ENCODE measurements around the gene AQP7. TPM values are rescaled to one million over a fixed set of nuclear protein-coding genes. Genes with fewer than 3 reads are reported as not detected.
"Not testable (repeated sequence)": the region's sequence is repeated elsewhere in the genome, so short reads cannot be mapped to it uniquely, and the experiment has no call there.

The AQP7 gene
- total RNA-seq = 3.7 TPM
- long read RNA-seq, partial matches to known transcripts = 1 of 5 reads
- long read RNA-seq, other reads (novel, unspliced or antisense) = 2 of 5 reads

DNA sequence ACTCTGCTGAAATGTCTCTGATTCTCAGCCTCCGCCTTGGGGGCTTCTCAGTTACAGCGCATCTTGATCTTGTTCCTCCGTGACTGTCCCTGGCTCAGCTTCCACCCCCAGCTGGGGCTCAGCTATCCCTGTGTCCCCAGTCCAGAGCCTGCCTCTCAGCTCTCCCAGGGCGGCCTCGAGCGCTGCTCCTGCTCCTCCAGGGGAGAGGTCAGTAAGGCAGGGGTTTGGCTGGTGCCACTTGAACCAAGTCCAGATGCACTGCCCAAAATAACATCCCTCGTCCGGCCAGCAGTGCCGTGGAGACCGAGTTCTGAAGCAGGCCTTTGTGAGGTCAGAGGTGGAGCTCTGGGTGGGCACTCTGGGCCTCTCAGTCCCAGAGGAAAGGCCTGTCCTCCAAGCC lies at the start of gene AQP7:
AQP7 (minus strand) TSS at position 198 of the 400 bp plus-strand sequence. CDS start 1,306 bp downstream, outside the sequence.
- peak within 1 kb of the TSS; percentile 18 for H3K27ac ChIP-seq
- H3K9me3 ChIP-seq; intact Hi-C loops (cut with DNase I); H3K36me3 ChIP-seq; H3K27me3 ChIP-seq (ENCODE audit: low read depth); ATAC-seq; H3K4me1 ChIP-seq; DNase-seq; H3K4me3 ChIP-seq: not testable (repeated sequence)

- Histone ChIP-seq H3K4me1 (peaks cover 31% of the 10 kb centered on the region), H3K4me3 (no peak overlapping the region), H3K36me3 (no peaks in the 10 kb centered on the region), H3K9me3 (no peaks in the 10 kb centered on the region), H3K27me3 (ENCODE audit: low read depth) (no peaks in the 10 kb centered on the region), H3K27ac (no peak overlapping the region)
- intact Hi-C loops (cut with DNase I) = no loop called here
- TF ChIP-seq CTCF (IDR thresholded peaks at IDR 0.05) = no peak
- ATAC-seq (no peak), DNase-seq (no peak)
Measured at GRCh38 chr9:33450621-33451146, 48.3 kb upstream of the AQP7 start.

- ATAC-seq = no peak
- Histone ChIP-seq H3K4me1 (peaks cover 38% of the 10 kb centered on the region), H3K4me3 (no peak overlapping the region), H3K27ac (no peak overlapping the region), H3K9me3 (no peaks in the 10 kb centered on the region), H3K27me3 (ENCODE audit: low read depth) (no peaks in the 10 kb centered on the region), H3K36me3 (no peaks in the 10 kb centered on the region)
- intact Hi-C loops (cut with DNase I) = no loop called here
- no peak for DNase-seq
- TF ChIP-seq CTCF (IDR thresholded peaks at IDR 0.05) = no peak
Measured at GRCh38 chr9:33449715-33450114, 47.3 kb upstream of the AQP7 start.

- H3K9me3 ChIP-seq = no peaks in the 10 kb centered on the region
- peak overlapping the region; percentile 69 for H3K4me3 ChIP-seq
- DNase-seq = peak; percentile 55
- peaks cover 51% of the 10 kb centered on the region for H3K4me1 ChIP-seq
- no peak for TF ChIP-seq CTCF (IDR thresholded peaks at IDR 0.05)
- intact Hi-C loops (cut with DNase I) = no loop called here
- H3K27me3 ChIP-seq (ENCODE audit: low read depth) = no peaks in the 10 kb centered on the region
- no peak for ATAC-seq
- peaks cover 8% of the 10 kb centered on the region for H3K36me3 ChIP-seq
- peak overlapping the region; percentile 85 for H3K27ac ChIP-seq
Measured at GRCh38 chr9:33447799-33448553, 45.6 kb upstream of the AQP7 start.

DNA sequence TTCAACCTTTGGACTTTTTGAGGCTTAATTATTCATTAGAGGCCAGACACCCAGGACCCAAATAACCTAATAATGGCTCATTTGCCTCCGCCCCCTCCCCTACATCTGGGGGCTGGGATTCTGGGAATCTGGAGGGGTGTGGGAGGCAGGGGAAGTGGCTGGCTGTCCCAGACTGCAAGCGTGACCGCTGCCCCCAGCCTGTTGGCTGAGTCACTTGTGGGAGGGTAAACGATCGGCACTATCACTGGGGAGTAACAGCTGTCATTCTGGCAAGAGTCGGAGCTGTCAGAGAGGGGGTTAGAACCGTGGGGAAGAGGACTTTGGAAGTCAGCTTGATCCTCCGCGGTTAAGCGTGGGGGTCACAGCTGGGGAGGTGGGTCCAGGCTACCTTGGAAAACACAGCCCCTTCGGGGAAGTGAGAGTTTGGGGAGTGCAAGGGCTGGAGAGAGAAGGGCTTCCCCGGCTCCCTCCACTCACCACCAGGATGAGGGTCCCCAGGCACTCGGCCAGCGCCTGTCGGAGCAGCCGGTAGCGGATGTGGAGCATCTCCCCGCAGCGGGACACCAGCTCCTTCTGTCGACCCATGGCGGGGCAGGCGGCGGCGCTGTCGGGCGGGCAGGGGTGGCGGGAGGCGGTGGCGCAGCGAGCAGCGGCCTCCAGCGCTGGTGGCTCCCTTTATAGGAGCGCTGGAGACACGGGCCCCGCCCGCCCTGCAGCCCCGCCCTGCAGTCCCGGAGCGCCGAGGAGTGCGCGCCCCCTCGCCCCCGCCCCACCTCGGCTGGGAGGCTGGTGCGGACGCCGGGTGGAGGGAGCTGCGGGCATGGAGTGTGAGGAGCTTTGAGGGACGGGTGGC lies 44.8 kb upstream of the AQP7 start, which contains the start of gene AQP3:
AQP3 (minus strand) TSS at position 648 of the 853 bp plus-strand sequence; CDS start at position 585, 63 bp downstream.
- Histone ChIP-seq H3K27ac (peak within 1 kb of the TSS; percentile 85), H3K4me1 (peaks cover 51% of the 10 kb centered on the region), H3K9me3 (no peaks in the 10 kb centered on the region), H3K27me3 (ENCODE audit: low read depth) (no peaks in the 10 kb centered on the region), H3K36me3 (peaks cover 15% of the 10 kb centered on the region), H3K4me3 (peak within 1 kb of the TSS; percentile 69)
- ATAC-seq (peak; percentile 91), DNase-seq (peak; percentile 84)
- peak; percentile 45 for TF ChIP-seq CTCF (IDR thresholded peaks at IDR 0.05)
- intact Hi-C loops (cut with DNase I) = no loop called here
